COLO829 (cell line): ENCODE data around the gene ZFP91.

Source experiments
- DNase-seq: peaks from one replicate; pipeline ENCODE4 v3.0.0; 2012; ENCODE audit warnings: low spot score

Gene ZFP91

GRCh38 chr11:58631378-58631777 lies 52.5 kb downstream of the ZFP91 start:
- no peak for DNase-seq

- no peak for DNase-seq
Observed at GRCh38 chr11:58632510-58632909, 53.6 kb downstream of the ZFP91 start.

GRCh38 chr11:58636587-58636986 lies 57.7 kb downstream of the ZFP91 start:
- DNase-seq: no peak

GRCh38 chr11:58637371-58637770 lies 58.5 kb downstream of the ZFP91 start:
- no peak for DNase-seq

GRCh38 chr11:58639103-58639502 lies 60.2 kb downstream of the ZFP91 start:
- no peak for DNase-seq

- no peak for DNase-seq
Observed at GRCh38 chr11:58639669-58640068, 60.8 kb downstream of the ZFP91 start.

GRCh38 chr11:58640386-58641023 lies 61.6 kb downstream of the ZFP91 start:
- DNase-seq: peak; percentile 88

- no peak for DNase-seq
Observed at GRCh38 chr11:58641341-58641740, 62.5 kb downstream of the ZFP91 start.

- peak; percentile 62 for DNase-seq
Observed at GRCh38 chr11:58641803-58642581, 63.1 kb downstream of the ZFP91 start.

- DNase-seq: no peak
Observed at GRCh38 chr11:58645854-58646253, 67.0 kb downstream of the ZFP91 start.

GRCh38 chr11:58647141-58647699 lies 68.4 kb downstream of the ZFP91 start:
- DNase-seq: no peak

- DNase-seq: no peak
Observed at GRCh38 chr11:58647866-58648265, 69.0 kb downstream of the ZFP91 start.

GRCh38 chr11:58649623-58650022 lies 70.8 kb downstream of the ZFP91 start:
- DNase-seq: no peak

- DNase-seq: no peak
Observed at GRCh38 chr11:58650496-58650895, 71.6 kb downstream of the ZFP91 start.

GRCh38 chr11:58652726-58653280 lies 73.9 kb downstream of the ZFP91 start:
- no peak for DNase-seq

- peak; percentile 89 for DNase-seq
Observed at GRCh38 chr11:58654079-58654907, 75.4 kb downstream of the ZFP91 start.

GRCh38 chr11:58654908-58655296 lies 76.0 kb downstream of the ZFP91 start:
- no peak for DNase-seq

GRCh38 chr11:58656348-58656747 lies 77.5 kb downstream of the ZFP91 start:
- DNase-seq: no peak

- no peak for DNase-seq
Observed at GRCh38 chr11:58658623-58659022, 79.8 kb downstream of the ZFP91 start.

GRCh38 chr11:58659404-58659803 lies 80.5 kb downstream of the ZFP91 start:
- DNase-seq: no peak

GRCh38 chr11:58659910-58660570 lies 81.2 kb downstream of the ZFP91 start:
- no peak for DNase-seq
